Measurements from ENCODE around the gene PCDH9.

The PCDH9 gene

GRCh38 chr13:66558506-66558905 is 671.6 kb downstream of the PCDH9 start:
- Histone ChIP-seq H2BK12ac (ENCODE audit: low read length) (no peak overlapping the region), H3K4me3 (ENCODE audit: low read length in 2 of 2) (no peak overlapping the region), H3K9me3 (replicated peaks in 1 of 2; ENCODE audit: control insufficient read depth in 2 of 2, insufficient read depth in 1 of 2, low read depth in 1 of 2, low read length in 2 of 2) (peaks cover 0 to 3% of the 10 kb centered on the region in 2 donors), H2AK5ac (ENCODE audit: low read depth, low read length) (no peak overlapping the region), H3K14ac (ENCODE audit: low read length) (no peak overlapping the region), H3K4ac (ENCODE audit: low read length) (no peak overlapping the region), H2BK120ac (ENCODE audit: low read depth, low read length) (no peak overlapping the region), H3K79me1 (ENCODE audit: low read depth, low read length) (no peaks in the 10 kb centered on the region), H3K36me3 (replicated peaks in 1 of 2; ENCODE audit: control insufficient read depth in 2 of 2, insufficient read depth in 2 of 2, low read length in 2 of 2) (no peaks in the 10 kb centered on the region), H2BK5ac (ENCODE audit: low read length) (no peak overlapping the region), H3K27ac (replicated peaks; ENCODE audit: low read length) (no peak overlapping the region), H2AFZ (ENCODE audit: low read length) (peak overlapping the region; percentile 39), H4K91ac (ENCODE audit: low read depth, low read length, poor library complexity) (no peak overlapping the region), H2BK15ac (ENCODE audit: low read length) (no peak overlapping the region), H3K23ac (ENCODE audit: low read depth, low read length, poor library complexity) (no peak overlapping the region), H3K4me1 (ENCODE audit: control insufficient read depth in 2 of 2, insufficient read depth in 1 of 2, low read depth in 1 of 2, low read length in 2 of 2) (no peaks in the 10 kb centered on the region), H3K9ac (ENCODE audit: low read depth, low read length, poor library complexity) (no peak overlapping the region), H4K8ac (ENCODE audit: low read depth, low read length) (no peak overlapping the region), H3K4me2 (ENCODE audit: insufficient read depth, low read length, poor library complexity, severe bottlenecking) (no peak overlapping the region), H3K18ac (ENCODE audit: low read length) (no peak overlapping the region), H3K27me3 (ENCODE audit: control insufficient read depth in 3 of 3, insufficient read depth in 3 of 3, low read depth in 1 of 3, low read length in 3 of 3) (no peaks in the 10 kb centered on the region)
- WGBS, 2 donors (ENCODE audit: extremely low coverage in 2 of 2, insufficient read length in 2 of 2, insufficient replicate concordance in 1 of 2) = no CpG with 5 or more reads among the region's 2 CpGs
- DNase-seq (ENCODE audit: low spot score) = no peak

- H2BK120ac ChIP-seq (ENCODE audit: low read depth, low read length) = no peak overlapping the region
- H3K4ac ChIP-seq (ENCODE audit: low read length) = no peak overlapping the region
- no peak overlapping the region for H3K23ac ChIP-seq (ENCODE audit: low read depth, low read length, poor library complexity)
- no peak overlapping the region for H3K4me2 ChIP-seq (ENCODE audit: insufficient read depth, low read length, poor library complexity, severe bottlenecking)
- no peak overlapping the region for H2BK12ac ChIP-seq (ENCODE audit: low read length)
- H2AFZ ChIP-seq (ENCODE audit: low read length) = no peak overlapping the region
- no peak overlapping the region for H3K27ac ChIP-seq (replicated peaks; ENCODE audit: low read length)
- H4K91ac ChIP-seq (ENCODE audit: low read depth, low read length, poor library complexity) = no peak overlapping the region
- H3K9ac ChIP-seq (ENCODE audit: low read depth, low read length, poor library complexity) = no peak overlapping the region
- H3K27me3 ChIP-seq (ENCODE audit: control insufficient read depth in 3 of 3, insufficient read depth in 3 of 3, low read depth in 1 of 3, low read length in 3 of 3) = no peaks in the 10 kb centered on the region
- H3K9me3 ChIP-seq (replicated peaks in 1 of 2; ENCODE audit: control insufficient read depth in 2 of 2, insufficient read depth in 1 of 2, low read depth in 1 of 2, low read length in 2 of 2) = no peaks in the 10 kb centered on the region
- no peak overlapping the region for H3K14ac ChIP-seq (ENCODE audit: low read length)
- H2BK15ac ChIP-seq (ENCODE audit: low read length) = no peak overlapping the region
- no peak overlapping the region for H2BK5ac ChIP-seq (ENCODE audit: low read length)
- no peak overlapping the region for H3K18ac ChIP-seq (ENCODE audit: low read length)
- H3K4me3 ChIP-seq (ENCODE audit: low read length in 2 of 2) = no peak overlapping the region
- H4K8ac ChIP-seq (ENCODE audit: low read depth, low read length) = no peak overlapping the region
- H3K4me1 ChIP-seq (ENCODE audit: control insufficient read depth in 2 of 2, insufficient read depth in 1 of 2, low read depth in 1 of 2, low read length in 2 of 2) = no peaks in the 10 kb centered on the region
- H3K79me1 ChIP-seq (ENCODE audit: low read depth, low read length) = no peaks in the 10 kb centered on the region
- H3K36me3 ChIP-seq (replicated peaks in 1 of 2; ENCODE audit: control insufficient read depth in 2 of 2, insufficient read depth in 2 of 2, low read length in 2 of 2) = no peaks in the 10 kb centered on the region
- WGBS, 2 donors (ENCODE audit: extremely low coverage in 2 of 2, insufficient read length in 2 of 2, insufficient replicate concordance in 1 of 2) = no CpG with 5 or more reads among the region's 3 CpGs
- H2AK5ac ChIP-seq (ENCODE audit: low read depth, low read length) = no peak overlapping the region
- no peak for DNase-seq (ENCODE audit: low spot score)
Measured at GRCh38 chr13:66557357-66557756, 672.8 kb downstream of the PCDH9 start.

GRCh38 chr13:66556306-66556705 is 673.8 kb downstream of the PCDH9 start:
- DNase-seq (ENCODE audit: low spot score) = no peak
- no peak overlapping the region for H2AFZ ChIP-seq (ENCODE audit: low read length)
- H3K23ac ChIP-seq (ENCODE audit: low read depth, low read length, poor library complexity) = no peak overlapping the region
- no peak overlapping the region for H2BK12ac ChIP-seq (ENCODE audit: low read length)
- no peak overlapping the region for H3K4ac ChIP-seq (ENCODE audit: low read length)
- H3K27me3 ChIP-seq (ENCODE audit: control insufficient read depth in 3 of 3, insufficient read depth in 3 of 3, low read depth in 1 of 3, low read length in 3 of 3) = no peaks in the 10 kb centered on the region
- no peak overlapping the region for H3K14ac ChIP-seq (ENCODE audit: low read length)
- no peak overlapping the region for H2BK15ac ChIP-seq (ENCODE audit: low read length)
- no peaks in the 10 kb centered on the region for H3K9me3 ChIP-seq (replicated peaks in 1 of 2; ENCODE audit: control insufficient read depth in 2 of 2, insufficient read depth in 1 of 2, low read depth in 1 of 2, low read length in 2 of 2)
- H3K4me3 ChIP-seq (ENCODE audit: low read length in 2 of 2) = no peak overlapping the region
- no peak overlapping the region for H2AK5ac ChIP-seq (ENCODE audit: low read depth, low read length)
- H4K91ac ChIP-seq (ENCODE audit: low read depth, low read length, poor library complexity) = no peak overlapping the region
- H3K18ac ChIP-seq (ENCODE audit: low read length) = no peak overlapping the region
- H3K4me2 ChIP-seq (ENCODE audit: insufficient read depth, low read length, poor library complexity, severe bottlenecking) = no peak overlapping the region
- no peak overlapping the region for H3K9ac ChIP-seq (ENCODE audit: low read depth, low read length, poor library complexity)
- no peak overlapping the region for H4K8ac ChIP-seq (ENCODE audit: low read depth, low read length)
- no peak overlapping the region for H2BK5ac ChIP-seq (ENCODE audit: low read length)
- H2BK120ac ChIP-seq (ENCODE audit: low read depth, low read length) = no peak overlapping the region
- no peaks in the 10 kb centered on the region for H3K4me1 ChIP-seq (ENCODE audit: control insufficient read depth in 2 of 2, insufficient read depth in 1 of 2, low read depth in 1 of 2, low read length in 2 of 2)
- H3K36me3 ChIP-seq (replicated peaks in 1 of 2; ENCODE audit: control insufficient read depth in 2 of 2, insufficient read depth in 2 of 2, low read length in 2 of 2) = no peaks in the 10 kb centered on the region
- H3K27ac ChIP-seq (replicated peaks; ENCODE audit: low read length) = no peak overlapping the region
- H3K79me1 ChIP-seq (ENCODE audit: low read depth, low read length) = no peaks in the 10 kb centered on the region

GRCh38 chr13:66553391-66553790 is 676.7 kb downstream of the PCDH9 start:
- Histone ChIP-seq H2BK120ac (ENCODE audit: low read depth, low read length) (no peak overlapping the region), H2AK5ac (ENCODE audit: low read depth, low read length) (no peak overlapping the region), H3K27ac (replicated peaks; ENCODE audit: low read length) (no peak overlapping the region), H3K36me3 (replicated peaks in 1 of 2; ENCODE audit: control insufficient read depth in 2 of 2, insufficient read depth in 2 of 2, low read length in 2 of 2) (no peaks in the 10 kb centered on the region), H2BK15ac (ENCODE audit: low read length) (no peak overlapping the region), H3K23ac (ENCODE audit: low read depth, low read length, poor library complexity) (no peak overlapping the region), H3K79me1 (ENCODE audit: low read depth, low read length) (no peaks in the 10 kb centered on the region), H3K27me3 (ENCODE audit: control insufficient read depth in 3 of 3, insufficient read depth in 3 of 3, low read depth in 1 of 3, low read length in 3 of 3) (no peaks in the 10 kb centered on the region), H3K4me2 (ENCODE audit: insufficient read depth, low read length, poor library complexity, severe bottlenecking) (no peak overlapping the region), H4K91ac (ENCODE audit: low read depth, low read length, poor library complexity) (no peak overlapping the region), H3K9me3 (replicated peaks in 1 of 2; ENCODE audit: control insufficient read depth in 2 of 2, insufficient read depth in 1 of 2, low read depth in 1 of 2, low read length in 2 of 2) (no peaks in the 10 kb centered on the region), H3K14ac (ENCODE audit: low read length) (no peak overlapping the region), H3K4ac (ENCODE audit: low read length) (no peak overlapping the region), H3K4me3 (ENCODE audit: low read length in 2 of 2) (no peak overlapping the region), H4K8ac (ENCODE audit: low read depth, low read length) (no peak overlapping the region), H3K4me1 (ENCODE audit: control insufficient read depth in 2 of 2, insufficient read depth in 1 of 2, low read depth in 1 of 2, low read length in 2 of 2) (no peaks in the 10 kb centered on the region), H2BK12ac (ENCODE audit: low read length) (no peak overlapping the region), H3K18ac (ENCODE audit: low read length) (no peak overlapping the region), H2AFZ (ENCODE audit: low read length) (no peak overlapping the region), H2BK5ac (ENCODE audit: low read length) (no peak overlapping the region), H3K9ac (ENCODE audit: low read depth, low read length, poor library complexity) (no peak overlapping the region)
- DNase-seq (ENCODE audit: low spot score) = no peak
- no CpG with 5 or more reads among the region's 2 CpGs for WGBS, 2 donors (ENCODE audit: extremely low coverage in 2 of 2, insufficient read length in 2 of 2, insufficient replicate concordance in 1 of 2)

Data from neuronal stem cell (in vitro differentiated cells).